Karpas-422 (cell line): ENCODE data around the gene CYP1A2. TPM values are rescaled to one million over a fixed set of nuclear protein-coding genes. Genes with fewer than 3 reads are reported as not detected.
A peak's percentile ranks its signal among the peaks of the same experiment; 100 is the strongest.

Source experiments
- DNase-seq: peaks from one replicate; pipeline ENCODE4 v3.0.0-alpha.2; 2015
- H2AFZ ChIP-seq: fragments of 200-600 bp; sonication (generic); 2 replicates; pipeline ENCODE4 v1.6.1; 2014; ENCODE audit warnings: antibody characterized with exemption, low read length, mixed read lengths
- H3K27ac ChIP-seq: fragments of 200-600 bp; sonication (generic); 2 replicates; pipeline ENCODE4 v1.5.1; 2014; ENCODE audit warnings: mild to moderate bottlenecking, low read length, moderate library complexity
- H3K27me3 ChIP-seq: fragments of 200-600 bp; sonication (generic); 2 replicates; pipeline ENCODE4 v1.6.1; 2014; ENCODE audit warnings: low read length, mixed read lengths
- H3K36me3 ChIP-seq: fragments of 200-600 bp; sonication (generic); 2 replicates; pipeline ENCODE4 v1.6.1; 2014; ENCODE audit warnings: low read length, mixed read lengths; ENCODE audit not compliant: insufficient read depth
- H3K4me1 ChIP-seq: fragments of 200-600 bp; sonication (generic); 2 replicates; pipeline ENCODE4 v1.6.1; 2014; ENCODE audit warnings: mild to moderate bottlenecking, low read length, mixed read lengths
- H3K4me2 ChIP-seq: fragments of 200-600 bp; sonication (generic); 2 replicates; pipeline ENCODE4 v1.6.1; 2014; ENCODE audit warnings: low read length, low read depth, mild to moderate bottlenecking; ENCODE audit not compliant: poor library complexity, severe bottlenecking
- H3K4me3 ChIP-seq: fragments of 200-600 bp; sonication (generic); 2 replicates; pipeline ENCODE4 v1.5.1; 2014; ENCODE audit warnings: mild to moderate bottlenecking, antibody characterized with exemption, low read length, mixed read lengths
- H3K79me2 ChIP-seq: fragments of 200-600 bp; sonication (generic); 2 replicates; pipeline ENCODE4 v1.6.1; 2014; ENCODE audit warnings: mild to moderate bottlenecking, low read length, mixed read lengths
- H3K9ac ChIP-seq: fragments of 200-600 bp; sonication (generic); 2 replicates; pipeline ENCODE4 v1.6.0; 2014; ENCODE audit warnings: low read length
- H3K9me2 ChIP-seq: fragments of 200-600 bp; sonication (generic), shearing (Covaris generic); replicated peaks from 2 replicates; pipeline ENCODE4 v1.6.0; 2014; ENCODE audit warnings: mild to moderate bottlenecking, low read length, moderate library complexity; ENCODE audit not compliant: insufficient read depth
- H3K9me3 ChIP-seq: fragments of 300-700, 200-600 bp; sonication (generic); 2 replicates; pipeline ENCODE4 v1.6.1; 2014; ENCODE audit warnings: low read length, mixed read lengths
- H4K20me1 ChIP-seq: fragments of 200-600 bp; sonication (generic); 2 replicates; pipeline ENCODE4 v1.6.1; 2014; ENCODE audit warnings: mild to moderate bottlenecking, antibody characterized with exemption, low read length, low read depth; ENCODE audit not compliant: insufficient read depth
- total RNA-seq: library from RNA; depleted of rRNA; stranded (reverse); fragments of >200 nt; shearing (Covaris generic); gene quantifications from 2 replicates; pipeline ENCODE4 v1.2.3, GENCODE V29; 2014; ENCODE audit warnings: low replicate concordance

Gene CYP1A2
- total RNA-seq, 1 experiment from 2014 or later: not detected

DNA sequence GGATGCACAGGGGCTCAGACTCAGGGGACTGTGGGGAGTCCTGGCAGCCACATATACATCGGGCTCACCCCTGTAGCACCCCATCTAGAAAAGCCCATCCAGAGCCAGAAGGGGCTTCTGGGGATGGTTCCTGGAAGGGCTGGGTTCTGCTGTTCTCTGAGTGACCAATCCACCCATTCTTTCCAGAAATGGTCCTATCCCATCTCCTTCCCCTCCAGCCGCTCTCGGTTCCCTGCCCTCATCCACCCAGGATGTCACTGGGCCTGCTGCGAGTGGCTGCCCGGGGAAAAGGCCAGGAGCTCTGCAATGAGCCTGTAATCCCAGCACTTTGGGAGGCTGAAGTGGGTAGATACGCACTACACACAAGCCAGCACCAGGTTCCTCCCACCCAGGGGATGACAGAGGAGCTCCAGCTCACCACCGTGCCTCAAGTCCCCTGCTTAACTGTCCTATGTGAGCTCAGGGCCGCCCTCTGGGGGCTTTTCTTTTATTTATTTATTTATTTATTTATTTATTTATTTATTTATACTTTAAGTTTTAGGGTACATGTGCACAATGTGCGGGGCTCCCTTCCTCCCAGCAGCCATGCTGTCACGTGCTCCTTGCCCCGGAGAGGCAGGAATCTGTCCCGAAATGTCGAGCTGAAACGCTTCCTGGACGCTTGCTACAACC is 19.6 kb downstream of the CYP1A2 start:
- no peaks in the 10 kb centered on the region for H3K27me3 ChIP-seq
- H3K4me1 ChIP-seq: peaks cover 41% of the 10 kb centered on the region
- H3K79me2 ChIP-seq: no peaks in the 10 kb centered on the region
- H3K27ac ChIP-seq: no peak overlapping the region
- no peaks in the 10 kb centered on the region; the same call in 1 of the 2 replicates for H4K20me1 ChIP-seq
- H2AFZ ChIP-seq: no peak overlapping the region
- H3K9me2 ChIP-seq: no peaks in the 10 kb centered on the region
- no peak for DNase-seq
- no peak overlapping the region for H3K4me3 ChIP-seq
- H3K9me3 ChIP-seq: no peaks in the 10 kb centered on the region
- no peaks in the 10 kb centered on the region for H3K36me3 ChIP-seq
- no peak overlapping the region; the same call in 1 of the 2 replicates for H3K9ac ChIP-seq
- peak overlapping the region; percentile 8 for H3K4me2 ChIP-seq

- Histone ChIP-seq H3K27ac (no peak overlapping the region), H3K9me3 (no peaks in the 10 kb centered on the region), H3K9me2 (no peaks in the 10 kb centered on the region), H3K4me3 (no peak overlapping the region), H4K20me1 (no peaks in the 10 kb centered on the region; the same call in 1 of the 2 replicates), H3K4me1 (peaks cover 47% of the 10 kb centered on the region), H3K4me2 (peak overlapping the region; percentile 8), H2AFZ (no peak overlapping the region), H3K36me3 (no peaks in the 10 kb centered on the region), H3K79me2 (no peaks in the 10 kb centered on the region), H3K9ac (no peak overlapping the region; the same call in 1 of the 2 replicates), H3K27me3 (no peaks in the 10 kb centered on the region)
- DNase-seq: peak; percentile 81
Observed at GRCh38 chr15:74768771-74769342, 20.2 kb downstream of the CYP1A2 start.

- H3K9me2 ChIP-seq: no peaks in the 10 kb centered on the region
- no peaks in the 10 kb centered on the region for H3K79me2 ChIP-seq
- H4K20me1 ChIP-seq: no peaks in the 10 kb centered on the region; the same call in 1 of the 2 replicates
- no peaks in the 10 kb centered on the region for H3K27me3 ChIP-seq
- no peak overlapping the region for H3K4me3 ChIP-seq
- H3K9ac ChIP-seq: no peak overlapping the region
- peaks cover 54% of the 10 kb centered on the region for H3K4me1 ChIP-seq
- no peak for DNase-seq
- no peak overlapping the region for H3K4me2 ChIP-seq
- no peaks in the 10 kb centered on the region for H3K9me3 ChIP-seq
- no peaks in the 10 kb centered on the region for H3K36me3 ChIP-seq
- no peak overlapping the region for H3K27ac ChIP-seq
- no peak overlapping the region for H2AFZ ChIP-seq
Observed at GRCh38 chr15:74769463-74770025, 20.9 kb downstream of the CYP1A2 start.

- Histone ChIP-seq H3K4me2 (peak overlapping the region; percentile 48), H3K9me3 (no peaks in the 10 kb centered on the region)
Observed at GRCh38 chr15:74770211-74770903, 21.7 kb downstream of the CYP1A2 start.

GRCh38 chr15:74773329-74773728 is 24.7 kb downstream of the CYP1A2 start:
- Histone ChIP-seq H3K27me3 (no peaks in the 10 kb centered on the region), H3K4me2 (peak overlapping the region; percentile 72), H3K9me3 (no peaks in the 10 kb centered on the region), H3K4me3 (peak overlapping the region; percentile 48), H3K79me2 (0 out of 2 replicates have a peak, but pooled peaks cover 3% of the 10 kb centered on the region), H3K9me2 (no peaks in the 10 kb centered on the region), H2AFZ (no peak overlapping the region), H4K20me1 (no peaks in the 10 kb centered on the region; the same call in 1 of the 2 replicates), H3K27ac (peak overlapping the region; percentile 100), H3K4me1 (peaks cover 91% of the 10 kb centered on the region), H3K36me3 (no peaks in the 10 kb centered on the region), H3K9ac (peak overlapping the region; percentile 73)
- DNase-seq: peak; percentile 69

More at GRCh38 chr15:74770211-74770903, 21.7 kb downstream of the CYP1A2 start:
- no peaks in the 10 kb centered on the region; the same call in 1 of the 2 replicates for H4K20me1 ChIP-seq
- no peaks in the 10 kb centered on the region for H3K36me3 ChIP-seq
- no peak overlapping the region for H3K4me3 ChIP-seq
- H3K9ac ChIP-seq: peak overlapping the region; percentile 58
- peak overlapping the region; percentile 100; the same call in 1 of the 2 replicates for H3K27ac ChIP-seq
- H3K4me1 ChIP-seq: peaks cover 62% of the 10 kb centered on the region
- H3K9me2 ChIP-seq: no peaks in the 10 kb centered on the region
- H3K27me3 ChIP-seq: no peaks in the 10 kb centered on the region
- 0 out of 2 replicates have a peak, but pooled peaks cover 1% of the 10 kb centered on the region for H3K79me2 ChIP-seq
- H2AFZ ChIP-seq: no peak overlapping the region
- no peak for DNase-seq

- Histone ChIP-seq H4K20me1 (no peaks in the 10 kb centered on the region; the same call in 1 of the 2 replicates), H3K79me2 (0 out of 2 replicates have a peak, but pooled peaks cover 3% of the 10 kb centered on the region), H3K9me3 (no peaks in the 10 kb centered on the region), H3K27me3 (no peaks in the 10 kb centered on the region), H3K4me3 (peak overlapping the region; percentile 48), H3K4me1 (peaks cover 93% of the 10 kb centered on the region), H3K4me2 (peak overlapping the region; percentile 72), H3K27ac (peak overlapping the region; percentile 100), H3K9ac (peak overlapping the region; percentile 73), H3K36me3 (no peaks in the 10 kb centered on the region), H3K9me2 (no peaks in the 10 kb centered on the region), H2AFZ (no peak overlapping the region)
- peak; percentile 61 for DNase-seq
Observed at GRCh38 chr15:74773731-74774252, 25.1 kb downstream of the CYP1A2 start.

DNA sequence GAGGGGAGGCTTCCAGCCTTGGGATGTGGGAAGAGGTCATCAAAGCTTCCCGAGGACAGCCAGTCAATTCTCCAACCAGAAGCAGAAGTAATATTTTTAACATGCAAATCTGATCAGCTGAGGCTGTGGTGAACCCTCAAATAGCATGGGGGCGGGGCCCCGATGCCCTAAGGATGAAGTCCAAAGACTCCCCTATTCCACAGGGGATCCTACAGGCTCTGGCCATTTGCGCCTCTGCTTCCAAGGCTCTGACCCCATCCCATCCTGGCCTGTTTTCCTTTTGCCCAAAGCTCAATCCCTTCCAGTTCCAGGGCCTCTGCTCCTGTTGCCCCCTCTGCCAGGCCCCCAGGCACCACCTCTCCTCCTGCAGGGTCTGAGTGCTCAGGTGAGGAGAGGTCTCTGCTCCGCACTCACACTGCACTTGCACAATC is 26.5 kb downstream of the CYP1A2 start:
- H3K9me3 ChIP-seq: no peaks in the 10 kb centered on the region
- peaks cover 97% of the 10 kb centered on the region for H3K4me1 ChIP-seq
- no peaks in the 10 kb centered on the region; the same call in 1 of the 2 replicates for H4K20me1 ChIP-seq
- peak; percentile 89 for DNase-seq
- 0 out of 2 replicates have a peak, but pooled peaks cover 3% of the 10 kb centered on the region for H3K79me2 ChIP-seq
- H3K9me2 ChIP-seq: no peaks in the 10 kb centered on the region
- H3K27ac ChIP-seq: peak overlapping the region; percentile 100
- peak overlapping the region; percentile 72 for H3K4me2 ChIP-seq
- H2AFZ ChIP-seq: no peak overlapping the region
- H3K9ac ChIP-seq: peak overlapping the region; percentile 73
- H3K27me3 ChIP-seq: no peaks in the 10 kb centered on the region
- H3K36me3 ChIP-seq: no peaks in the 10 kb centered on the region
- peak overlapping the region; percentile 47; the same call in 1 of the 2 replicates for H3K4me3 ChIP-seq
